Rectal smooth muscle tissue (tissue), 1 donor: ENCODE data around the gene GULP1.
A peak's percentile ranks its signal among the peaks of the same experiment; 100 is the strongest.

ENCODE experiments used
- H3K27ac ChIP-seq: one replicate; pipeline ENCODE4 v1.7.0; 2013; ENCODE audit warnings: low read depth, low read length, inconsistent platforms
- H3K27me3 ChIP-seq: one replicate; pipeline ENCODE4 v1.7.0; 2013; ENCODE audit warnings: low read length; ENCODE audit not compliant: control insufficient read depth, insufficient read depth
- H3K36me3 ChIP-seq: one replicate; pipeline ENCODE4 v1.7.0; 2013; ENCODE audit warnings: low read length; ENCODE audit not compliant: control insufficient read depth, insufficient read depth
- H3K4me1 ChIP-seq: one replicate; pipeline ENCODE4 v1.7.0; 2013; ENCODE audit warnings: low read length; ENCODE audit not compliant: control insufficient read depth, insufficient read depth
- H3K4me3 ChIP-seq: one replicate; pipeline ENCODE4 v1.7.0; 2013; ENCODE audit warnings: low read length
- H3K9ac ChIP-seq: one replicate; pipeline ENCODE4 v1.7.0; 2013; ENCODE audit warnings: low read length

Gene GULP1

DNA sequence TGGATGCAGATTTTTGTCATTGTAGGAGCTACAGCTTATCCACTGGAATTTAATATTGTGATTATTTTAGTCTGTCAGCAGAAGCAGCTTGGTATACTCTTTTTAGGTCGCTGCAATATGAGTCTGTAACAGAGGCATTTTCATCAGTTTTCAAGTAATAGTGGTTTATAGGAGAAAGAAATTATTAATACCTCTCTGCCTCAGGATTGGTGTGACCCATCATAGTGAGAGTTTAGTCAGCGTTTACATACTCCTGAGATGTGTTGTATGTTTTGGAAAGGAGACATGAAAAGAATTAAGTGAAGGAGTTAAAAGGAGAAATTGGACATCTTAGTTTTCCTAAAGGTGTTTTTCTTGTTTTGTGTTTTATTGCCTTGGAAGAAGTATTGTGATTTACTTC lies 189.8 kb downstream of the GULP1 start:
- no peak overlapping the region for H3K4me3 ChIP-seq

DNA sequence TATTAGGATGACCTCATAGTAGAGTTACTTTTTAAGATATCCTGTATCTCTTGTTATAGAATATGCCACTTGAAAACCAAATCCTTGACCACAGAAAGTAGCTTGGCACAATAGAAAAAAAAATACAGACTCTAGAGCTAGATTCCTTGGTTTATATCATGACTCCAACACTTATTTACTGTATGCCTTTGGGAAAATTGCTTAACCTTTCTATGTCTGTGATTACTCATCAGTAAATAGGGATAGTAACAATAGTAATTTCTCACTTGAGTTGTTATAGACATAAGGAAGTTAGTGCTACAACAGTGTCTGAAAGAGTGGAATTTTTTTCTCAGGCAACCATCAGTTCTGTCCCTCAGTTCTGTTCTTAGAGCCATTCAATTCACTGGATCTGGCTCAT lies 193.8 kb downstream of the GULP1 start:
- Histone ChIP-seq H3K9ac (no peak overlapping the region), H3K36me3 (no peaks in the 10 kb centered on the region), H3K27me3 (no peaks in the 10 kb centered on the region), H3K27ac (no peak overlapping the region), H3K4me1 (no peaks in the 10 kb centered on the region), H3K4me3 (no peak overlapping the region)

More for the DNA sequence above, 189.8 kb downstream of the GULP1 start:
- Histone ChIP-seq H3K9ac (no peak overlapping the region), H3K27ac (no peak overlapping the region), H3K4me1 (no peaks in the 10 kb centered on the region), H3K36me3 (no peaks in the 10 kb centered on the region), H3K27me3 (no peaks in the 10 kb centered on the region)

DNA sequence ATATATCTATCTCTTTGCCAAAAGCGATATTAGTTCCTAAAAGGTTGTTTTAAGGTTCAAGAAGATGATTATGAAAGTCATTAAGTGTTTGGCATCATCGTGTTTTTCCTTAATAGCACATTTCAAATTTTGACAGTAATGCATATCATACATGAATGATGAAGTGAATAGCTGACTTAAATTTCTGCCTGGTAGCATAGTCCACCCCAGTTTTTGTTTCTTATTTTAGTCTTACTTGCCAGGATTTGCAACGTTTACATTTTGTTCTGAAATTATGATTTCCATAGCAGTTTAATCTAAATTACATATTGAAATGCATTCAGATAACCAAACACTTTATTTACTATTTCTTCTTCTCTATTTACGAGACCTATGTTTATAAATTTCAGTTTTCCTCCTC lies 201.1 kb downstream of the GULP1 start:
- Histone ChIP-seq H3K27me3 (no peaks in the 10 kb centered on the region), H3K9ac (no peak overlapping the region), H3K36me3 (no peaks in the 10 kb centered on the region), H3K4me1 (no peaks in the 10 kb centered on the region), H3K27ac (no peak overlapping the region), H3K4me3 (no peak overlapping the region)

DNA sequence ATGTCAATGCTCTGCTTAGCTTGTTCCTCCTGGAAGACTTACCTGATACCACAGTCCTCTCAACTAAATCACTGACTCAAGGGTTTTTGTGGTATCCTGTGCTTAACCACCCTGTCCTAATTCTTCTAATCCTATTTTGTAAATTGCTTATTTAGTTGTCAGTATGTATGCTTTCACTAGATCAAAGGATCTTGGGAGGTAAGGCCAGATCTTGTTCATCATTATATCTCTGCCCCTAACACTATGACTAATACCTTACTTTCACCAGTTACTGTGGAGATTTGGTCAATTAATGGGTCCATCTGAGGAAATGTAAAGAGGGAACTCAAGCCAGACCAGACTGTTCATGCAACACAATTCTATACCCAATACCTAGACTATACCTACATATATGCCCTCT lies 203.2 kb downstream of the GULP1 start:
- Histone ChIP-seq H3K27me3 (no peaks in the 10 kb centered on the region), H3K4me3 (no peak overlapping the region), H3K4me1 (no peaks in the 10 kb centered on the region), H3K36me3 (no peaks in the 10 kb centered on the region), H3K27ac (no peak overlapping the region), H3K9ac (no peak overlapping the region)

DNA sequence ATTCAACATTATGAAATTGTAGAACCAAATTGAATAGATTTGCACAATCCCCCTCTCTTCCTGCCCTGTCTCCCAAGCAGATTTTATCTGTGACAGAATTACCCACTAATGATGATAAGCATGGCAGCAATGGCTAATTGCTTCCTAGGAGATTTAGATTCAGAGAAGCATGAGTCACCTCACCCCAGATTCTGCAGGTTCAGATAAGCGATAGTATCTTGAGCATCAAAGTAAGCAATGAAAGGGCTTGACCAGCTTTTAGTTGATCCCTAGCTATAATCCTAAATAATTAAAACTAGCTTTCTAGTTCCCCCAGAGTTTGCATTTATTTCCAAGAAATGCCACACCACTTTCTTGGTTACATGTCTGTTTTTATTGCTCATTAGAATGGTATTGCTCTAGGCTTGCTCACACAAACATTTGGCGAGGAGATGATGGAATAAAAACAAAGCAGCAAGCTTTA lies 204.3 kb downstream of the GULP1 start:
- H3K27ac ChIP-seq = no peak overlapping the region
- no peaks in the 10 kb centered on the region for H3K27me3 ChIP-seq
- no peaks in the 10 kb centered on the region for H3K4me1 ChIP-seq

DNA sequence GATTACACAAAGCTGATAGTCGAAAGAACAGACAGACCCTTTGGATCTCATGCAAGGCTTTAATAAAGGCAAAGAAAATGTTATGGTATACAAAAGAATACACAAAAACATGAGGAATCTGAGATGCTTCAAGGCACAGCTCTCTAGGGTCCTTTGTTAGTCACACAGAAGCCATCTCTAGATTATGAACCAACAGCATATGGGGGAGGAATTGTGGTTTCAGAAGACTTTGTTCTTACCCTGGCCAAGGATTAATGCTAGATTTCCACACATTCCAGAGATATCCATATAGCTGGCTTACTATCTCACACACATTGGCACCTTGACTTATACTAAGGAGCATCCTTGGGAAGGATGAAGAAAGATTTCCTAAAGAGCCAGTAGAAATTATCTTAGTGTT lies 206.1 kb downstream of the GULP1 start:
- no peaks in the 10 kb centered on the region for H3K4me1 ChIP-seq
- no peak overlapping the region for H3K9ac ChIP-seq

More for the DNA sequence above, 204.3 kb downstream of the GULP1 start:
- Histone ChIP-seq H3K4me3 (no peak overlapping the region), H3K36me3 (no peaks in the 10 kb centered on the region), H3K9ac (no peak overlapping the region)

DNA sequence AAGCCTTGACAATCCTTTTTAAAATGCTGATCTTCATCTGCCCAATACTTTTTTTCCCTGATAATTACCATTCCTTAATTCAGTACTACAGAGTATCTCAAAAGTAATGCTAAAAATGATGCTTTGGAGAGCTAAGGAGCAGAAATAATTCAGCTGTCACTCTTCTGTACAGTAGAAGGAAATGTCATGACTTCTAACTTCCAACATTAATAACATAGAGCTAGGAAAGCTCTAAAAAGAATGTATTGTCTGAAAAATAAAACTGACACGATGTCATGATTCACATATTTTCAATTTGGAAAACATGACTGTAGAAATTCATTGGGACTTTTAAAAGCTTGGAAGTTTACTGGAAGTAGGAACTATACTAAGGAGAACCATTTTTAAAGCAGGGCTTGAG lies 212.3 kb downstream of the GULP1 start:
- Histone ChIP-seq H3K4me3 (no peak overlapping the region), H3K27ac (no peak overlapping the region), H3K36me3 (no peaks in the 10 kb centered on the region), H3K27me3 (no peaks in the 10 kb centered on the region), H3K4me1 (no peaks in the 10 kb centered on the region), H3K9ac (no peak overlapping the region)

More for the DNA sequence above, 206.1 kb downstream of the GULP1 start:
- Histone ChIP-seq H3K27me3 (no peaks in the 10 kb centered on the region), H3K4me3 (no peak overlapping the region), H3K27ac (no peak overlapping the region), H3K36me3 (no peaks in the 10 kb centered on the region)

DNA sequence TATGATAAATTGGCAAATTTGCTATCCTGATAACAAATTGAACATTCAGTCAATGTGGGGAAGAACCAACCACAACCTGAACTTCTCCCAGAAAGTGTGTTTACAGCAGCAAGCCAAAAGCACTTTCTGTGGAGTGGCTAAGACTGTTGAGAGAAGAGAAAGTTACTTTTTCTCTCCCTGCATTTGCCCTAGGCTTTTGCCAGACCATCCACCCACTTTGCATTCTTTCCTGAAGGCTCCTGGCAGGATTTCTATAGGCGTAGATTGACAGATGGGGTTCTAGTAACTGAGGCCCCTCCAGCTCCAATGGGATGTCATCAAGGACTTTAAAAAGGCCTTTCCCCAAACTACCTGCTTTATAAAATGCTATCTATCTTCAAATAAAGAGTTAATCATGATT lies 215.2 kb downstream of the GULP1 start:
- Histone ChIP-seq H3K4me1 (no peaks in the 10 kb centered on the region), H3K4me3 (no peak overlapping the region), H3K27me3 (no peaks in the 10 kb centered on the region), H3K9ac (no peak overlapping the region), H3K36me3 (no peaks in the 10 kb centered on the region), H3K27ac (no peak overlapping the region)

DNA sequence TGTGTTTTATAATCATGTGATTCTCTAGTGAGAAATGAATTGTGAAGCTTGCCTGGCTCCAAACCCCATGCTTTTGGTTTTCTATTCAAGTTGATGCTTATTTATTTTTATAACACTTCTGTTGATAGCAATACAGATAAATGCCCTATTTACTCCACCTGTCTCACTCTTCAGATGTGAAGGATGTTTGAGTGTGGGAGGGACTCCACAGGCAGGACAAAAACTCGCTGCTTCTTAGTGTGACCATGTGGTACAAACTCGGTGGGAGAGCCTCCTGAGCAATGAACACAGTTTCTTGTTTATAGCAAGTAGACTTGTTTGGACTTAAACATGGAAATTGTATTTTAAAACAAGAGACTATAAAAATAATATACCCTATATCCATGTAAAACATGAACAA lies 219.7 kb downstream of the GULP1 start:
- H3K27ac ChIP-seq = no peak overlapping the region
- no peak overlapping the region for H3K4me3 ChIP-seq
- H3K9ac ChIP-seq = no peak overlapping the region
- no peaks in the 10 kb centered on the region for H3K27me3 ChIP-seq
- no peaks in the 10 kb centered on the region for H3K36me3 ChIP-seq
- H3K4me1 ChIP-seq = no peaks in the 10 kb centered on the region

DNA sequence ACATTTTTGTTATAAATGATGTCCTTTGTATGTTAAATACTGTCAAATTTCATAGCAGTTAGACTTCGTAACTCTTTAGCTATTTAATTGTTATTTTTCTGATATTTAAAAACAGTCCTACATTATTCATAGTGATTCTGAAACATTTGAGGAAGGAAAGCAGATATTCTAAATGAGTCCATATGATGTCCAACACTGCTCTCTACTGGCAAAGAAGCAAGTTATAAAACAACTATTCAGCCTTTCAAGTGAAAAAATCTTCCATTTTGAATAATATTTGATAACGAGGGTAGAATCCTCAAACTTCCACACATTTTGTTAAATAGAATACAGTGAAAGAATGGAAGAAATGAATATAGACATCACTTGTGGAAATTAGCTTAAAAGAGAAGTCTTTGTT lies 220.8 kb downstream of the GULP1 start:
- no peak overlapping the region for H3K27ac ChIP-seq
- H3K27me3 ChIP-seq = no peaks in the 10 kb centered on the region
- no peak overlapping the region for H3K9ac ChIP-seq
- H3K4me3 ChIP-seq = no peak overlapping the region
- no peaks in the 10 kb centered on the region for H3K4me1 ChIP-seq
- H3K36me3 ChIP-seq = no peaks in the 10 kb centered on the region

DNA sequence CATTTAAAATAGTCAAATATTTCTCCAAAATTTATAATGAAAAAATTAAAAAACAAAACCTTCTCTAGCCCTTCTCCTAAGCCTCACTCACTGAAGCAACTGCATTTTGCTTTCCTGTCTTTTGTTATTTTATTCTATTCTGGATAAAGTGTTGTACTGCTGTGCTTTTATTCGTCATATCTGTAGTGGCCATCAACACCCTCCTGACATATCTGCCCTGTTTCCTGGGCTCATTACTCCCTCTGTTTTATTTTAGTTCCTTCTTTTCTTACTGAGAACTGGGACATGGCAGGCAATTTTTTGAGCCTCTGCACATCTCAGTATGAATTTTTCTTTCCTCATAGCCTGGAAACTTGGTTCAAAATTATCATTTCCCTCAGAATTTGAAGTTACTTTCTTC lies 224.2 kb downstream of the GULP1 start:
- no peaks in the 10 kb centered on the region for H3K36me3 ChIP-seq
- peaks cover 10% of the 10 kb centered on the region for H3K4me1 ChIP-seq
- H3K27ac ChIP-seq = no peak overlapping the region
- H3K9ac ChIP-seq = no peak overlapping the region
- no peaks in the 10 kb centered on the region for H3K27me3 ChIP-seq
- H3K4me3 ChIP-seq = no peak overlapping the region

DNA sequence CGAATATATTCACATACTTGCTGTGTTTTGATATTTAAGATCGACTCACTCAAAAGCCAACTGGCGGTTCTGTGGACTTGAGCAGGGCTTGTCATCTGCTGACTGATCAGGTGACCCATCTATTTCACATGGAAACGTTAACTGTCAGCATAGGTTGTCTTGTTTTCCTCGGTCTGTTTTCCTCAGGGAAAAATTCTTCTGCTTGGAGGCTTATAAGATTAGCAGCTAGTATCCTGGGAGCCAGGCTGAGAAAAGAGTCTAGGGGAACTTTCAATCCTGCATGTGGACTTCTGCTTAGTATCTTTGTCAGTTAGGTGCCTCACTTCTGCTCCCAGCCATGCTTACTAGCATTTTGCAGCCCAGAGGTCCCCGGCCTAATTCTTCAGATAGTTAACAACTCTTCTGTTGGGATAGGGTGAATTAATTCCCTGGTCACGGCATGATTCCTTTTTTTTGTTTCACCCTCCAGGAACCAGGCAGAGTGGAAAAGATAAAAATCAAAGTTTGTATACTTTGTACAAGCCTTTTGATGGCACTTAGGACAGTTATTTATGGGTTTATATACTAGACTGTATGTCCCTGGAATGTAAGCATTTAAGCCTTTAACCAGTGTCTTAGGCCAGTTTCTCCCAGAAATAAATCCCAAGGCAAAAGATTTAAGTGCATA lies 226.0 kb downstream of the GULP1 start:
- Histone ChIP-seq H3K36me3 (no peaks in the 10 kb centered on the region), H3K27ac (peak overlapping the region; percentile 1), H3K4me3 (no peak overlapping the region), H3K9ac (no peak overlapping the region), H3K4me1 (peaks cover 10% of the 10 kb centered on the region), H3K27me3 (no peaks in the 10 kb centered on the region)

DNA sequence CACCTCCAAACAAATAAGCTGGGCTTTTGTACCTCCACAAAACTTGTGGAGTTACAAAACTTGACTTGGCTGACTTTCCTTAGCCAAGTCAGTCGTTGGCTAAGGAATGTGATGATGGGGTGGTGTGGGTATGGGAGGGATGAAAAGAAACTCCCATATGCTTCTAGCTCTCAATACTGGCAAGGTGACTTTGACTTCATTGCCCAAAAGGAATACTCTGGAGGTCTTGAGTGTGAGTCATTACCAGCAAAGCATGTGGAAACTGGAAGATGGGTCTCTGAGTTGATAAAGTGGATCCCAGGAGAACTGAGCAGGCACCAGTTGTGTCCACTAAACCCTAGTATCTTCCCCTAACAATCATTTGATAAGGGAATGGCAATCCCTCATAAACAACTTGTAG lies 226.7 kb downstream of the GULP1 start:
- Histone ChIP-seq H3K4me1 (peaks cover 10% of the 10 kb centered on the region), H3K27me3 (no peaks in the 10 kb centered on the region), H3K27ac (no peak overlapping the region), H3K9ac (no peak overlapping the region), H3K36me3 (no peaks in the 10 kb centered on the region), H3K4me3 (no peak overlapping the region)
